A549 (cell line): Measurements from ENCODE around the gene CHADL.

Experiments used
- CHD2 ChIP-seq: fragments of 150-350 bp; IDR thresholded peaks from 2 replicates; pipeline ENCODE4 v1.6.1; 2014; ENCODE audit warnings: low read length; ENCODE audit not compliant: partially characterized antibody
- CTCF ChIP-seq: fragments of >200 bp; sonication (Bioruptor Twin); formaldehyde crosslinking; IDR thresholded peaks from 3 replicates; pipeline ENCODE4 v1.5.1; 2016
- POLR2A ChIP-seq: IDR thresholded peaks from 2 replicates; pipeline ENCODE4 v1.6.1; 2012; ENCODE audit warnings: mild to moderate bottlenecking, low read length
- USF2 ChIP-seq: fragments of 450-650 bp; IDR thresholded peaks from 2 replicates; pipeline ENCODE4 v1.6.1; 2014; ENCODE audit warnings: antibody characterized with exemption

GRCh38 chr22:41263704-41264103 lies 23.0 kb upstream of the CHADL start:
- TF ChIP-seq CTCF (no peak), USF2 (no peak), CHD2 (no peak), POLR2A (no peak)
